ENCODE results near the gene ACSBG1. TPM values are rescaled to one million over a fixed set of nuclear protein-coding genes. Genes with fewer than 3 reads are reported as not detected.

Gene ACSBG1
- total RNA-seq, 4 donors from 2014 or later: 0.67 to 6.4 (median 1.9) TPM

DNA sequence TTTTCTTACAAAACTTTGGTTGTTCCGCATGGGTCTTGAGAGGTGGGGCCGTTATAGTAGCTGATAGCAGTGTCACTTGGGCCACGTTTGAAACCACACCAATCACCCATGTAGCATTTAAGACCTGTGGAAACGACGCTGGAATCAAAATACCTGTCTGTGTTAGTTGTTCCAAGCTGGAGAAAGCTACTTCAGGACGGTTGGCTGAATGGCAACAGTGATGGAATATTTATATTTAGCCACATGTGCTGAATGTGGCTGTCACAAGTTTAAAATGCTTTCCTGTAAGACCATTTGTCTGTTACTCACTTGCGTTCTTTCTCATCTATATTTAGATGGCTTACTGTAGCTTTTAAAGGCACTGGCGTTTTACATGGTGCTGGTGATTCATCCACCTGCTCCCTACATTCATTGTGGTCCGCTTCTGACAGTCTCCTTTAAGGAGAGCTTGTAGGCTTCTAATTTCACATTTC, 31.4 kb upstream of the ACSBG1 start:
- TF ChIP-seq POLR2A (IDR thresholded peaks at IDR 0.05) (no peak), POLR2AphosphoS5 (IDR thresholded peaks at IDR 0.05) (peak; percentile 94)
- peak; percentile 77 for ATAC-seq

GRCh38 chr15:78265137-78265460, 30.7 kb upstream of the ACSBG1 start:
- peak overlapping the region; percentile 26 to 75 for H3K4me3 ChIP-seq
- 38 to 55% methylated on average over 4 of the region's 12 CpGs for whole genome bisulfite sequencing, 2 donors (ENCODE audit: low coverage in 1 of 2)
- TF ChIP-seq EP300 (IDR thresholded peaks at IDR 0.05) (no peak), POLR2AphosphoS5 (IDR thresholded peaks at IDR 0.05) (no peak), POLR2A (IDR thresholded peaks at IDR 0.05) (no peak)
- TF ChIP-seq, protein P1, sequence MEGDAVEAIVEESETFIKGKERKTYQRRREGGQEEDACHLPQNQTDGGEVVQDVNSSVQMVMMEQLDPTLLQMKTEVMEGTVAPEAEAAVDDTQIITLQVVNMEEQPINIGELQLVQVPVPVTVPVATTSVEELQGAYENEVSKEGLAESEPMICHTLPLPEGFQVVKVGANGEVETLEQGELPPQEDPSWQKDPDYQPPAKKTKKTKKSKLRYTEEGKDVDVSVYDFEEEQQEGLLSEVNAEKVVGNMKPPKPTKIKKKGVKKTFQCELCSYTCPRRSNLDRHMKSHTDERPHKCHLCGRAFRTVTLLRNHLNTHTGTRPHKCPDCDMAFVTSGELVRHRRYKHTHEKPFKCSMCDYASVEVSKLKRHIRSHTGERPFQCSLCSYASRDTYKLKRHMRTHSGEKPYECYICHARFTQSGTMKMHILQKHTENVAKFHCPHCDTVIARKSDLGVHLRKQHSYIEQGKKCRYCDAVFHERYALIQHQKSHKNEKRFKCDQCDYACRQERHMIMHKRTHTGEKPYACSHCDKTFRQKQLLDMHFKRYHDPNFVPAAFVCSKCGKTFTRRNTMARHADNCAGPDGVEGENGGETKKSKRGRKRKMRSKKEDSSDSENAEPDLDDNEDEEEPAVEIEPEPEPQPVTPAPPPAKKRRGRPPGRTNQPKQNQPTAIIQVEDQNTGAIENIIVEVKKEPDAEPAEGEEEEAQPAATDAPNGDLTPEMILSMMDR (IDR thresholded peaks at IDR 0.05): no peak
- H3K9me3 ChIP-seq: no peaks in the 10 kb centered on the region
- H3K27ac ChIP-seq: peak overlapping the region; percentile 31 to 89 (median 76)
- H3K36me3 ChIP-seq: no peaks in the 10 kb centered on the region
- peaks cover 2 to 48% (median 11%) of the 10 kb centered on the region in 3 donors for H3K4me1 ChIP-seq
- no peak for ATAC-seq
- no peaks in the 10 kb centered on the region for H3K27me3 ChIP-seq

More for the DNA sequence above, 31.4 kb upstream of the ACSBG1 start:
- Histone ChIP-seq H3K36me3 (peaks cover 0 to 4% of the 10 kb centered on the region in 2 donors), H3K9me3 (no peaks in the 10 kb centered on the region), H3K4me3 (peak overlapping the region in 1 of 2 donors; percentile 75), H3K4me1 (peaks cover 2 to 48% (median 11%) of the 10 kb centered on the region in 3 donors), H3K27me3 (no peaks in the 10 kb centered on the region), H3K27ac (peak overlapping the region; percentile 31 to 89 (median 76))
- WGBS, 2 donors (ENCODE audit: low coverage in 1 of 2): 35 to 40% methylated on average over 6 of the region's 9 CpGs

DNA sequence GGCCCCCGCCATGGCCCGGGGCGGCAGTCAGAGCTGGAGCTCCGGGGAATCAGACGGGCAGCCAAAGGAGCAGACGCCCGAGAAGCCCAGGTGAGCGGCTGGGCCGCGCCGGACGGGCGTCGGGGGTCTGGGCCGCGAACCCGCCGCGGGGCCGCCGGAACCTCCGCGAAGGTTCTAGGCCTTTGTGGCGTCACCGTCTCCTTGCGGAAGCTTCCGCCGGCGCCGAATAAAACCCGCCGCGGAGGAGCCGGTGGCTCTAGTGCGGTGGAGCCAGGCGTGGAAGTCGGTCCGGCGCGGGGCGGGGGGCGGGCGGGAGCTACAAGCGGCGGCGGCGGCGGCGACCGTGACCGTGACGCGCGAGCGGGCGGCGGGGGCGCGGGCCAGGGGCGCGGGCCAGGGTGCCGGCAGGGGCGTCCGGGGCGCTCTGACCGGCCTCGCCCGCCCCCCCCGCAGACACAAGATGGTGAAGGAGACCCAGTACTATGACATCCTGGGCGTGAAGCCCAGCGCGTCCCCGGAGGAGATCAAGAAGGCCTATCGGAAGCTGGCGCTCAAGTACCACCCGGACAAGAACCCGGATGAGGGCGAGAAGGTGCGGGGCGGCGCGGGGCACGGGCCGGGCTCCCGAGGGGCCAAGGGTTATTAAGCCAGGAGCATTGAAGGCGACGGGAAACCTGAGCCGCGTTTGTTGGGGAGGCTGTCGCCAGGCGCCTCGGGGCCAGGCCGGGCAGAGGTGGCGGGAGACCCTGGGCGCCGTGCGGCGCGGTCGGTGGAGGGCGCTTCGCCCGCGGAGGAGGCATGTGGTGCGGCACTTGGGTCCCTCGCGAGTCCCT, 30.2 kb upstream of the ACSBG1 start, which contains the start of gene DNAJA4:
DNAJA4 (plus strand) TSS at position 259 of the 833 bp plus-strand sequence; CDS start at position 461, 202 bp downstream.
- Histone ChIP-seq H3K36me3 (no peaks in the 10 kb centered on the region), H3K27ac (peak within 1 kb of the TSS; percentile 31 to 89 (median 76)), H3K4me3 (peak within 1 kb of the TSS; percentile 26 to 75), H3K4me1 (peaks cover 2 to 48% (median 11%) of the 10 kb centered on the region in 3 donors), H3K9me3 (no peaks in the 10 kb centered on the region), H3K27me3 (no peaks in the 10 kb centered on the region)
- peak; percentile 41 to 48 for TF ChIP-seq POLR2A (IDR thresholded peaks at IDR 0.05)
- TF ChIP-seq, protein P1 (IDR thresholded peaks at IDR 0.05): peak in 1 of 4 experiments; percentile 49
- peak; percentile 43 for TF ChIP-seq POLR2AphosphoS5 (IDR thresholded peaks at IDR 0.05)
- TF ChIP-seq EP300 (IDR thresholded peaks at IDR 0.05): no peak
- ATAC-seq: peak; percentile 58
- 0 to 10% methylated on average over 8 to 11 of the region's 107 CpGs for WGBS, 2 donors (ENCODE audit: low coverage in 1 of 2)

- H3K27me3 ChIP-seq: no peaks in the 10 kb centered on the region
- H3K4me3 ChIP-seq: peak overlapping the region; percentile 26 to 75
- H3K36me3 ChIP-seq: no peaks in the 10 kb centered on the region
- no peak for TF ChIP-seq EP300 (IDR thresholded peaks at IDR 0.05)
- TF ChIP-seq POLR2AphosphoS5 (IDR thresholded peaks at IDR 0.05): no peak
- TF ChIP-seq, protein P1 (IDR thresholded peaks at IDR 0.05): no peak
- TF ChIP-seq POLR2A (IDR thresholded peaks at IDR 0.05): no peak
- no CpG with 5 or more reads among the region's 23 CpGs for WGBS, 2 donors (ENCODE audit: low coverage in 1 of 2)
- H3K4me1 ChIP-seq: peaks cover 2 to 47% (median 11%) of the 10 kb centered on the region in 3 donors
- H3K9me3 ChIP-seq: no peaks in the 10 kb centered on the region
- H3K27ac ChIP-seq: peak overlapping the region in 3 of 4 donors; percentile 72 to 89 (median 80)
- ATAC-seq: no peak
These were observed 29.5 kb upstream of the ACSBG1 start for GRCh38 chr15:78263907-78264303.

- H3K9me3 ChIP-seq: no peaks in the 10 kb centered on the region
- H3K4me1 ChIP-seq: peaks cover 2 to 41% (median 11%) of the 10 kb centered on the region in 3 donors
- TF ChIP-seq EP300 (IDR thresholded peaks at IDR 0.05) (no peak), POLR2A (IDR thresholded peaks at IDR 0.05) (no peak), POLR2AphosphoS5 (IDR thresholded peaks at IDR 0.05) (no peak)
- TF ChIP-seq, protein P1 (IDR thresholded peaks at IDR 0.05): no peak
- H3K36me3 ChIP-seq: no peaks in the 10 kb centered on the region
- no peaks in the 10 kb centered on the region for H3K27me3 ChIP-seq
- no peak for ATAC-seq
- H3K4me3 ChIP-seq: no peak overlapping the region
- WGBS, 2 donors (ENCODE audit: low coverage in 1 of 2): no CpG with 5 or more reads among the region's 7 CpGs
- peak overlapping the region in 1 of 4 donors; percentile 89 for H3K27ac ChIP-seq
These were observed 29.0 kb upstream of the ACSBG1 start for GRCh38 chr15:78263351-78263781.

Measured in gastroesophageal sphincter (tissue), 4 donors.